Erythroblast (primary cell): Measurements from ENCODE around the gene JAG1.

Experiments
- GATA1 ChIP-seq: IDR thresholded peaks from 2 replicates; pipeline ENCODE4 v1.6.1; 2011; ENCODE audit warnings: low read depth, mild to moderate bottlenecking, control low read depth, low read length, moderate library complexity
- POLR2A ChIP-seq: IDR thresholded peaks from 2 replicates; pipeline ENCODE4 v1.6.1; 2011; ENCODE audit warnings: mild to moderate bottlenecking, low read length

- no peak for TF ChIP-seq POLR2A
- no peak for TF ChIP-seq GATA1
Measured at GRCh38 chr20:10657453-10657852, 16.3 kb downstream of the JAG1 start.
